Ishikawa (cell line): ENCODE data around the gene LMAN2.

Experiments used
- CEBPB ChIP-seq: IDR thresholded peaks from 2 replicates; pipeline ENCODE4 v1.6.1; 2012
- CREB1 ChIP-seq: IDR thresholded peaks from 2 replicates; pipeline ENCODE4 v1.6.1; 2012; ENCODE audit warnings: low read depth
- EGR1 ChIP-seq: IDR thresholded peaks from 2 replicates; pipeline ENCODE4 v1.6.1; 2012
- EP300 ChIP-seq: IDR thresholded peaks from 2 replicates; pipeline ENCODE4 v1.6.1; 2012; ENCODE audit warnings: borderline replicate concordance
- FOXM1 ChIP-seq: IDR thresholded peaks from 2 replicates; pipeline ENCODE4 v1.6.1; 2012; ENCODE audit warnings: low read depth, borderline replicate concordance
- NFIC ChIP-seq: IDR thresholded peaks from 2 replicates; pipeline ENCODE4 v1.6.1; 2012
- RAD21 ChIP-seq: IDR thresholded peaks from 2 replicates; pipeline ENCODE4 v1.6.1; 2012; ENCODE audit warnings: low read depth
- TAF1 ChIP-seq: IDR thresholded peaks from 2 replicates; pipeline ENCODE4 v1.6.1; 2012; ENCODE audit warnings: low read depth, mild to moderate bottlenecking
- TCF12 ChIP-seq: IDR thresholded peaks from 2 replicates; pipeline ENCODE4 v1.6.1; 2012; ENCODE audit warnings: low read depth
- TEAD4 ChIP-seq: IDR thresholded peaks from 2 replicates; pipeline ENCODE4 v1.6.1; 2012
- USF1 ChIP-seq: IDR thresholded peaks from 2 replicates; pipeline ENCODE4 v1.6.1; 2012
- YY1 ChIP-seq: IDR thresholded peaks from 2 replicates; pipeline ENCODE4 v1.6.1; 2012; ENCODE audit warnings: low read depth
- ZBTB7A ChIP-seq: IDR thresholded peaks from 2 replicates; pipeline ENCODE4 v1.6.1; 2012; ENCODE audit warnings: low read depth
- TF ChIP-seq, protein P1 (sequence below): IDR thresholded peaks from 2 replicates; pipeline ENCODE4 v1.6.1; 2012
- TF ChIP-seq, protein P2 (sequence below): IDR thresholded peaks from 2 replicates; pipeline ENCODE4 v1.6.1; 2012; ENCODE audit warnings: low read depth, mild to moderate bottlenecking

The LMAN2 gene

DNA sequence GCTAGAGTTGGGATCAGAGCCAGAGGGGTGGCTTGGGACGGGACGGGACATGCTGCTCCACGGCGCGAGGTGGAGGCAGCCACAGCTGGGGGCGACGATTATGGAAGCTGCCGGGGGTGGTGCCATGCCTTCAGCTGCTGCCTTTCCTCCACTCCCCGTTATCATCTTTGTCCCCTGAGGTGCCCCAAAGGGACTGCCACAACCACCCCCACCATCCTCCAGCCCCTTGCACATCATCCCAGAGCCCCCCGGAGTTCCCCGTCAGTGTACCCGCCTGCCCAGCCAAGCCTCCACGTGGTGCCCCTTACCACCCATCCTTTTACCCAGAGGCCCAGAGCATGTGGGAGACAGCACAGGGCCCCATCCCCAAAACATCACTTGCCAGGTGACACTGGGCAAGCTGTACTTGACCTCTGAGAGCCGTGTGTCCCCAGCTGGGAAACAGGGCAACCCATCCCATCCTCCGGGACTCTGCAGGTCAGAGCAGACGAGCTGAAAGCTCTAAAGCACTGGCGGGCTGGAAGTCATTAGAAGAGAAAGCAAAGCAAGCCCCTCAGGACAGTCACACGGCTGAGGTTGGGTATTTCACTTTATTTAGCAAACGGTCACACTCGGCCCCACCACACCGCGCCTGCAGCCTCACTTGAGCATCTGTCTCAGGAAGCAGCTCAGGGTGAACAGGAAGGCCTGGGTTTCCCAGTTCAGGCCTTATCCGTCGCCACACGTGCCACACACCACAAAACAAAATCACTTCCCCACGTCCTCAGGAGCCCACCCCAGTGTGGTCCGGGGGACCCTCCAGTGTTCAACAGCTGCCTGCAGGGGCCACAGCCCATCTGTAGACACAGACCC, 20.3 kb downstream of the LMAN2 start:
- TF ChIP-seq EGR1 (no peak), CREB1 (no peak), RAD21 (no peak), YY1 (no peak)

GRCh38 chr5:177329883-177330282, 21.6 kb downstream of the LMAN2 start:
- TF ChIP-seq CEBPB = no peak
- no peak for TF ChIP-seq NFIC
- no peak for TF ChIP-seq ZBTB7A
- no peak for TF ChIP-seq YY1
- TF ChIP-seq CREB1 = no peak
- TF ChIP-seq, protein P1, sequence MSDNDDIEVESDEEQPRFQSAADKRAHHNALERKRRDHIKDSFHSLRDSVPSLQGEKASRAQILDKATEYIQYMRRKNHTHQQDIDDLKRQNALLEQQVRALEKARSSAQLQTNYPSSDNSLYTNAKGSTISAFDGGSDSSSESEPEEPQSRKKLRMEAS = no peak
- TF ChIP-seq TCF12 = no peak

- TF ChIP-seq NFIC (no peak), CEBPB (no peak), CREB1 (no peak), FOXM1 (no peak), TEAD4 (no peak), TAF1 (no peak), TCF12 (no peak), EGR1 (no peak), USF1 (no peak), RAD21 (no peak), EP300 (no peak), ZBTB7A (no peak), YY1 (no peak)
- TF ChIP-seq, protein P2, sequence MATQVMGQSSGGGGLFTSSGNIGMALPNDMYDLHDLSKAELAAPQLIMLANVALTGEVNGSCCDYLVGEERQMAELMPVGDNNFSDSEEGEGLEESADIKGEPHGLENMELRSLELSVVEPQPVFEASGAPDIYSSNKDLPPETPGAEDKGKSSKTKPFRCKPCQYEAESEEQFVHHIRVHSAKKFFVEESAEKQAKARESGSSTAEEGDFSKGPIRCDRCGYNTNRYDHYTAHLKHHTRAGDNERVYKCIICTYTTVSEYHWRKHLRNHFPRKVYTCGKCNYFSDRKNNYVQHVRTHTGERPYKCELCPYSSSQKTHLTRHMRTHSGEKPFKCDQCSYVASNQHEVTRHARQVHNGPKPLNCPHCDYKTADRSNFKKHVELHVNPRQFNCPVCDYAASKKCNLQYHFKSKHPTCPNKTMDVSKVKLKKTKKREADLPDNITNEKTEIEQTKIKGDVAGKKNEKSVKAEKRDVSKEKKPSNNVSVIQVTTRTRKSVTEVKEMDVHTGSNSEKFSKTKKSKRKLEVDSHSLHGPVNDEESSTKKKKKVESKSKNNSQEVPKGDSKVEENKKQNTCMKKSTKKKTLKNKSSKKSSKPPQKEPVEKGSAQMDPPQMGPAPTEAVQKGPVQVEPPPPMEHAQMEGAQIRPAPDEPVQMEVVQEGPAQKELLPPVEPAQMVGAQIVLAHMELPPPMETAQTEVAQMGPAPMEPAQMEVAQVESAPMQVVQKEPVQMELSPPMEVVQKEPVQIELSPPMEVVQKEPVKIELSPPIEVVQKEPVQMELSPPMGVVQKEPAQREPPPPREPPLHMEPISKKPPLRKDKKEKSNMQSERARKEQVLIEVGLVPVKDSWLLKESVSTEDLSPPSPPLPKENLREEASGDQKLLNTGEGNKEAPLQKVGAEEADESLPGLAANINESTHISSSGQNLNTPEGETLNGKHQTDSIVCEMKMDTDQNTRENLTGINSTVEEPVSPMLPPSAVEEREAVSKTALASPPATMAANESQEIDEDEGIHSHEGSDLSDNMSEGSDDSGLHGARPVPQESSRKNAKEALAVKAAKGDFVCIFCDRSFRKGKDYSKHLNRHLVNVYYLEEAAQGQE = no peak
- TF ChIP-seq, protein P1 = no peak
Measured at GRCh38 chr5:177328545-177329231, 22.8 kb downstream of the LMAN2 start.

DNA sequence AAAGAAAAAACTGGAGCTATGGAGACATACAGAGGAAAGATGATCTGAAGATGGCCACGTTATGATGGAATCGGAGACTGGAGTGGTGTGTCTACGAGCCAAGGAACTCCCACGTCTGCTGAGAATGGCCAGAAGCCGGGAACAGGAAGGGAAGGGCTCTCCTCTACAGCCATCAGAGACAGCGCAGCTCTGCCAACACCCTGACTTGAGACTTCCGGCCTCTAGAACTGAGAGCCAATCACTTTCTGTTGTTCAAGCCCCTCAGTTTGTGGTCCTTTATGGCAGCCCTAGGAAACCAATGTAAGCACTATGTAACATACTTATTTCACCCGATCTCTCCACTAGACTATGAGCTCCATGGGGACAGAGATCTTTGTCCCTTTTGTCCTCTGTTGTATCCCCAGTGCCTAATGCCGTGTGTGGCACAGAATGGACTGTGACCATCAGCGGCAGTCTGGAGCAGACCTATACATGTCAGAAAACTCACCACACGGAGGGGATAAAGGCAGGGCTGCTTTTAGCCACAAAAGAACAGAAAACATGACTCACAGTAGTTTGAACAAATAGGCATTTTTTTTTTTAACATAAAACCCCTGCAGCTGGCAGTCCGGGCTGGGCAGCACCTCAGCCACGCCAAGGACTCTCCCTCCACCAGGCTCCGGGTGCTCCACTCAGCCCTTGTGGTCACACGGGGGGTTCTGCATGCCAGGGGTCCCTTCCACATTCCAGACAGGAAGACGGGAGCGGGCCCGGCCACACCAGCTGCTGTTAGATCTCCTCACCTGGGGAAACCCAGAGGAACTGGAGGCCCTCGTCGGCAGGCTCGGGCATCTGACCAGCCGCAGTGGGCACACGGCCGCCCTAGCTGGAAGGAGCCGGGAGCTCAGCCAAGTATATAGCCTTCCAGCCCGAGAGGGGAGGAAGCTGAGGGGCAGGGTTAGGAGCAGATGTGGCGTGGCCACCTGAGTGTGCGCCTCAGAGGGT, 23.6 kb downstream of the LMAN2 start:
- TF ChIP-seq EP300 (no peak), ZBTB7A (no peak), RAD21 (no peak), NFIC (no peak), CREB1 (no peak), TCF12 (no peak), USF1 (no peak), EGR1 (no peak), YY1 (no peak)
- TF ChIP-seq, protein P1 = no peak
- TF ChIP-seq, protein P2 = no peak
